ENCODE results near the gene BARX1.

BARX1 gene

DNA sequence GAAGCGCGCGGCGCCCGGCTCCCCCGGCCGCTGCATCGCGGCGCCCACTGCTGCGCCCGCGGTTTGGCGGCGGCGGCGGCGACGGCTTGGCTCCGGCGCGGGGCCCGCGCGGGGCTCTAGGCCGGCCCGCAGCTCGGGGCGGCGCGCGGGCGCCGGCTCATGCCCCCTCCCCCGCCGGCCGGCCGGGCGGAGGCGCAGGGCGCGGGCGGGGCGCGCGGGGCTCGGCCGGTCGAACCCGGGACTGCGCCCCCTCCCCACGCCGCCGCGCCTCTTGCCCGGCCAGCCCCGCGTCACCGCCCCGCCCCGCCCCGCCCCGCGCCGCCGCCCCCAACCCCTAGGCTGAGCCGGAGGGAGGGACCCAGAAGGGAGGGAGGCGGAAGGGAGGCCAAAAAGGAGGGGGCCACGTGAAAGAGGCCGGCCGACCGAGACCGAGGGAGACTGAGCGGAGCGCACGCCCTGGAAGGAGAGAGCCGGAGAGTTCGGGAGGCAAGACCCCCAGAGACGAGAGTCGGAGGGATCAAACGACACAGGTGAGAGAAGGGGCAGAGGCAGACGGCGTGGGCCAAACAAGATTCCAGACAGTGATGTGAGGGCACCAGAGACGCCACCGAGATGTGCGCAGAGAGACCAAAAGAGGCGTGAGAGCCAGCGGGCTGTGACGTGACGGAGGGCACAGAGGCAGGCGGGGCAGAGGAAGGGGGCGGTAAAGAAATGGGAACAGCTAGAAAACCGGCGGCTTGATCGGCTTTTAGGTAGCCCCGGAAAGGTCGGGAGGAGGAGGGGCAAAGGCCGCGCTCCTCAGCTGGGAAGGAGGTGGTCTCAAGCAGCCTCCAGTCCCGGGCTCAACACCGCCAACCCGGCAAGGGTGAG lies at the start of gene BARX1:
TSS of gene BARX1 (minus strand) at position 245 of the 870 bp plus-strand sequence. CDS start at position 36, 209 bp downstream.
- peaks cover 94% of the 10 kb centered on the region for H3K27me3 ChIP-seq (ENCODE audit: control insufficient read depth, insufficient read depth, low read length)
- H3K36me3 ChIP-seq (ENCODE audit: control insufficient read depth, insufficient read depth, low read length): no peaks in the 10 kb centered on the region; the same call in 1 of the 2 replicates
- no peak for DNase-seq (ENCODE audit: low read depth, low spot score)
- no peaks in the 10 kb centered on the region for H3K9me3 ChIP-seq (ENCODE audit: control insufficient read depth, insufficient read depth, low read length)
- H3K4me1 ChIP-seq (ENCODE audit: control insufficient read depth, insufficient read depth, low read length): peaks cover 16% of the 10 kb centered on the region
- H3K27ac ChIP-seq (ENCODE audit: low read length): no peak within 1 kb of the TSS
- H3K4me3 ChIP-seq (ENCODE audit: low read length): peak within 1 kb of the TSS; percentile 40; the same call in 1 of the 2 replicates
- no CpG with 5 or more reads among the region's 102 CpGs for WGBS (ENCODE audit: insufficient coverage, insufficient read length)

DNA sequence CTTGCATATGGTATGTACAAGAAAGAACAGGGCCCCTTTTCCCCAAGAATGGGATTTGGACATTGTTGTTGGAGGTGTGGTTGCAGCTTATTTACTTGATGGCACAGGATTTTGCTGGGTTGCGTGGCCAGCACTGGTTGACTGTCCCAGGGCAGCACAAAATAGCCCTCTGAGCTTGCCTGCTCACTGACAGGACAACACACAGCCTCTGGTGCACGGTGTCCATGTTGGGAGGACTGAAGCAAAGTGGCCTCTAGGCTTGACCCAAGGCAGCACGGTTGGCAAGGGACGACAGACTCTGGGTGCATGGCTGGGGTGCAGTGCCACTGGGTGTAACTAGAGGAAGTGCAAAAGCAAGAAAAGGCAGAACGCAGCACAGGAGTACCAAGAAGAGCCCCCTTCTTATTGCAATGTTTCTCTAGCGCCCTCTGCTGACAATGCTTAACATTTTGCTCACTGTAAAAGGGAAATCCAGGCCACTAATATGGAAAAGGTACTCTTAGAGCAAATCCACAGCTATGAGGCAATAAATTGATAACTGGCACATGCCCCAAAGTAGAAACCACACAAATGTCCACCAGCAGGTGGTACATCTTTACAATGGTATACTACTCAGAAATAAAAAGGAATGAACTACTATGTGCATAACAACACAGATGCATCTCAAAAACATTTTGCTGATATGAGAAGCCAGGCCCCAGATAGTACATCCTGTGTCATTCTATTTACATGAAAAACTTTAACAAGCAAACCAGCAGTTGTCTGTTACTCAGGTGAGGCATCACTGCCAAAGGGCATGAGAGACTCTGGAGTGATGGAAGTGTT lies 47.4 kb upstream of the BARX1 start:
- Histone ChIP-seq H3K4me1 (ENCODE audit: control insufficient read depth, insufficient read depth, low read length) (0 out of 2 replicates have a peak, but pooled peaks cover 1% of the 10 kb centered on the region), H3K27me3 (ENCODE audit: control insufficient read depth, insufficient read depth, low read length) (no peaks in the 10 kb centered on the region), H3K27ac (ENCODE audit: low read length) (no peak overlapping the region), H3K36me3 (ENCODE audit: control insufficient read depth, insufficient read depth, low read length) (no peaks in the 10 kb centered on the region), H3K4me3 (ENCODE audit: low read length) (no peak overlapping the region), H3K9me3 (ENCODE audit: control insufficient read depth, insufficient read depth, low read length) (no peaks in the 10 kb centered on the region)
- DNase-seq (ENCODE audit: low read depth, low spot score): peak; percentile 48
- no CpG with 5 or more reads among the region's 6 CpGs for WGBS (ENCODE audit: insufficient coverage, insufficient read length)

- Histone ChIP-seq H3K4me1 (ENCODE audit: control insufficient read depth, insufficient read depth, low read length) (no peaks in the 10 kb centered on the region), H3K36me3 (ENCODE audit: control insufficient read depth, insufficient read depth, low read length) (no peaks in the 10 kb centered on the region), H3K27ac (ENCODE audit: low read length) (no peak overlapping the region), H3K9me3 (ENCODE audit: control insufficient read depth, insufficient read depth, low read length) (no peaks in the 10 kb centered on the region), H3K4me3 (ENCODE audit: low read length) (no peak overlapping the region), H3K27me3 (ENCODE audit: control insufficient read depth, insufficient read depth, low read length) (no peaks in the 10 kb centered on the region)
- no peak for DNase-seq (ENCODE audit: low read depth, low spot score)
Measured at GRCh38 chr9:93996863-93997262, 41.7 kb upstream of the BARX1 start.

- no peak overlapping the region for H3K27ac ChIP-seq (ENCODE audit: low read length)
- DNase-seq (ENCODE audit: low read depth, low spot score): no peak
- no peaks in the 10 kb centered on the region for H3K27me3 ChIP-seq (ENCODE audit: control insufficient read depth, insufficient read depth, low read length)
- H3K36me3 ChIP-seq (ENCODE audit: control insufficient read depth, insufficient read depth, low read length): no peaks in the 10 kb centered on the region
- no peaks in the 10 kb centered on the region for H3K9me3 ChIP-seq (ENCODE audit: control insufficient read depth, insufficient read depth, low read length)
- H3K4me3 ChIP-seq (ENCODE audit: low read length): no peak overlapping the region
- no peaks in the 10 kb centered on the region for H3K4me1 ChIP-seq (ENCODE audit: control insufficient read depth, insufficient read depth, low read length)
- whole genome bisulfite sequencing (ENCODE audit: insufficient coverage, insufficient read length): no CpG with 5 or more reads among the region's 3 CpGs
Measured at GRCh38 chr9:93996367-93996766, 41.2 kb upstream of the BARX1 start.

DNA sequence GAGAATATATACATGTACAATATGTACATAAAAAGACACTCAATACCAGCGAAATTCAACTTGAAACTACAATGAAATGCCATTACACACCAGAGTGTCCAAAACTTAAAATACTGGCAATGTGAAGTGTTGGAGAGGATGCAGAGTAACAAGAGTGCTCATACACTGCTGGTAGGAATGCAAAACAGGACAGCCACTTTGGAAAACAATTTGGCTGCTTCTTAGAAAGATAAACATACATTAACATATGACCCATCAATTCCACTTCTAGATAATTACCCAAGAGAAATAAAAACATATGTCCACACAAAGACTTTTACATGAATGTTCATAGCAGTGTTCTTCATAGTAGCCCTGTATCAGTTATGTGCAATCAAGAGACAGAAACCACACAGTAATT lies 39.4 kb upstream of the BARX1 start:
- H3K4me1 ChIP-seq (ENCODE audit: control insufficient read depth, insufficient read depth, low read length): no peaks in the 10 kb centered on the region
- no CpG with 5 or more reads among the region's 1 CpG for WGBS (ENCODE audit: insufficient coverage, insufficient read length)
- no peaks in the 10 kb centered on the region for H3K27me3 ChIP-seq (ENCODE audit: control insufficient read depth, insufficient read depth, low read length)
- no peak overlapping the region for H3K4me3 ChIP-seq (ENCODE audit: low read length)
- no peak for DNase-seq (ENCODE audit: low read depth, low spot score)
- H3K9me3 ChIP-seq (ENCODE audit: control insufficient read depth, insufficient read depth, low read length): no peaks in the 10 kb centered on the region
- H3K36me3 ChIP-seq (ENCODE audit: control insufficient read depth, insufficient read depth, low read length): no peaks in the 10 kb centered on the region
- H3K27ac ChIP-seq (ENCODE audit: low read length): no peak overlapping the region

GRCh38 chr9:93994132-93994531 lies 39.0 kb upstream of the BARX1 start:
- WGBS (ENCODE audit: insufficient coverage, insufficient read length): no CpG with 5 or more reads among the region's 3 CpGs
- no peak for DNase-seq (ENCODE audit: low read depth, low spot score)

DNA sequence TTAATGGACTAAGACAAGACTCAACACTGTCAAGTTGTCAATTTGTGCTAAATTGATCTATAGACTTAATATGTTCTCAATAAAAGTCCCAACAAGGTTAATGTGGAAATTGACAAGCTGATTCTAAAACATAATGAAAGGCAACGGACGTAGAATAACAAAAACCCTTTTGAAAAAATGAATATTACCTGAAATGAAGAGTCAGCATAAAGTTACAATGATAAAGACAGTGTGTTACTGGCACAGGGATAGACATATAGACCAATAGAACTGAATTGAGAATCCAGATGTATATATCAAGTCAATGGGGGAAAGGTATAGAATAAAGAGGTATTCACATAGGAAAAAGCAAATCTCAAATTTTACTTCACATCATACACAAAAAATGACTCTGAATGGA lies 37.7 kb upstream of the BARX1 start:
- no peak for DNase-seq (ENCODE audit: low read depth, low spot score)
- WGBS (ENCODE audit: insufficient coverage, insufficient read length): no CpG with 5 or more reads among the region's 2 CpGs
- no peaks in the 10 kb centered on the region for H3K27me3 ChIP-seq (ENCODE audit: control insufficient read depth, insufficient read depth, low read length)
- no peaks in the 10 kb centered on the region for H3K4me1 ChIP-seq (ENCODE audit: control insufficient read depth, insufficient read depth, low read length)
- H3K4me3 ChIP-seq (ENCODE audit: low read length): no peak overlapping the region
- H3K27ac ChIP-seq (ENCODE audit: low read length): no peak overlapping the region
- no peaks in the 10 kb centered on the region for H3K36me3 ChIP-seq (ENCODE audit: control insufficient read depth, insufficient read depth, low read length)
- H3K9me3 ChIP-seq (ENCODE audit: control insufficient read depth, insufficient read depth, low read length): no peaks in the 10 kb centered on the region

More at GRCh38 chr9:93994132-93994531, 39.0 kb upstream of the BARX1 start:
- H3K9me3 ChIP-seq (ENCODE audit: control insufficient read depth, insufficient read depth, low read length): no peaks in the 10 kb centered on the region
- no peaks in the 10 kb centered on the region for H3K36me3 ChIP-seq (ENCODE audit: control insufficient read depth, insufficient read depth, low read length)
- H3K4me3 ChIP-seq (ENCODE audit: low read length): no peak overlapping the region
- no peaks in the 10 kb centered on the region for H3K27me3 ChIP-seq (ENCODE audit: control insufficient read depth, insufficient read depth, low read length)
- no peaks in the 10 kb centered on the region for H3K4me1 ChIP-seq (ENCODE audit: control insufficient read depth, insufficient read depth, low read length)
- H3K27ac ChIP-seq (ENCODE audit: low read length): no peak overlapping the region

GRCh38 chr9:93990448-93990847 lies 35.3 kb upstream of the BARX1 start:
- H3K36me3 ChIP-seq (ENCODE audit: control insufficient read depth, insufficient read depth, low read length): no peaks in the 10 kb centered on the region
- no peak for DNase-seq (ENCODE audit: low read depth, low spot score)
- H3K4me1 ChIP-seq (ENCODE audit: control insufficient read depth, insufficient read depth, low read length): no peaks in the 10 kb centered on the region
- no peak overlapping the region for H3K4me3 ChIP-seq (ENCODE audit: low read length)
- no peak overlapping the region for H3K27ac ChIP-seq (ENCODE audit: low read length)
- no peaks in the 10 kb centered on the region for H3K9me3 ChIP-seq (ENCODE audit: control insufficient read depth, insufficient read depth, low read length)
- H3K27me3 ChIP-seq (ENCODE audit: control insufficient read depth, insufficient read depth, low read length): no peaks in the 10 kb centered on the region

- no peak overlapping the region for H3K4me3 ChIP-seq (ENCODE audit: low read length)
- H3K36me3 ChIP-seq (ENCODE audit: control insufficient read depth, insufficient read depth, low read length): no peaks in the 10 kb centered on the region
- no peak for DNase-seq (ENCODE audit: low read depth, low spot score)
- WGBS (ENCODE audit: insufficient coverage, insufficient read length): no CpG with 5 or more reads among the region's 1 CpG
- no peaks in the 10 kb centered on the region for H3K27me3 ChIP-seq (ENCODE audit: control insufficient read depth, insufficient read depth, low read length)
- no peak overlapping the region for H3K27ac ChIP-seq (ENCODE audit: low read length)
- H3K4me1 ChIP-seq (ENCODE audit: control insufficient read depth, insufficient read depth, low read length): 0 out of 2 replicates have a peak, but pooled peaks cover 2% of the 10 kb centered on the region
- no peaks in the 10 kb centered on the region for H3K9me3 ChIP-seq (ENCODE audit: control insufficient read depth, insufficient read depth, low read length)
Measured at GRCh38 chr9:93988056-93988455, 32.9 kb upstream of the BARX1 start.

GRCh38 chr9:93984860-93985259 lies 29.7 kb upstream of the BARX1 start:
- Histone ChIP-seq H3K27ac (ENCODE audit: low read length) (no peak overlapping the region), H3K9me3 (ENCODE audit: control insufficient read depth, insufficient read depth, low read length) (no peaks in the 10 kb centered on the region), H3K4me3 (ENCODE audit: low read length) (no peak overlapping the region), H3K36me3 (ENCODE audit: control insufficient read depth, insufficient read depth, low read length) (no peaks in the 10 kb centered on the region), H3K27me3 (ENCODE audit: control insufficient read depth, insufficient read depth, low read length) (no peaks in the 10 kb centered on the region), H3K4me1 (ENCODE audit: control insufficient read depth, insufficient read depth, low read length) (0 out of 2 replicates have a peak, but pooled peaks cover 2% of the 10 kb centered on the region)
- WGBS (ENCODE audit: insufficient coverage, insufficient read length): no CpG with 5 or more reads among the region's 2 CpGs
- no peak for DNase-seq (ENCODE audit: low read depth, low spot score)

Data from iPS DF 6.9 (cell line).